ENCODE measurements around the gene TACC3. TPM values are rescaled to one million over a fixed set of nuclear protein-coding genes. Genes with fewer than 3 reads are reported as not detected.
A peak's percentile ranks its signal among the peaks of the same experiment; 100 is the strongest.

The TACC3 gene
- total RNA-seq, 1 donor from 2014 or later: 159 TPM

GRCh38 chr4:1746265-1746691 lies 25.0 kb downstream of the TACC3 start:
- Mint-ChIP-seq H3K36me3 (ENCODE audit: low read depth) (peaks cover 3% of the 10 kb centered on the region), H3K4me1 (no peaks in the 10 kb centered on the region), H3K27me3 (ENCODE audit: low read depth) (no peaks in the 10 kb centered on the region), H3K9me3 (no peaks in the 10 kb centered on the region), H3K4me3 (no peak overlapping the region), H3K27ac (ENCODE audit: unreplicated experiment) (no peak overlapping the region)
- TF ChIP-seq, protein P1, sequence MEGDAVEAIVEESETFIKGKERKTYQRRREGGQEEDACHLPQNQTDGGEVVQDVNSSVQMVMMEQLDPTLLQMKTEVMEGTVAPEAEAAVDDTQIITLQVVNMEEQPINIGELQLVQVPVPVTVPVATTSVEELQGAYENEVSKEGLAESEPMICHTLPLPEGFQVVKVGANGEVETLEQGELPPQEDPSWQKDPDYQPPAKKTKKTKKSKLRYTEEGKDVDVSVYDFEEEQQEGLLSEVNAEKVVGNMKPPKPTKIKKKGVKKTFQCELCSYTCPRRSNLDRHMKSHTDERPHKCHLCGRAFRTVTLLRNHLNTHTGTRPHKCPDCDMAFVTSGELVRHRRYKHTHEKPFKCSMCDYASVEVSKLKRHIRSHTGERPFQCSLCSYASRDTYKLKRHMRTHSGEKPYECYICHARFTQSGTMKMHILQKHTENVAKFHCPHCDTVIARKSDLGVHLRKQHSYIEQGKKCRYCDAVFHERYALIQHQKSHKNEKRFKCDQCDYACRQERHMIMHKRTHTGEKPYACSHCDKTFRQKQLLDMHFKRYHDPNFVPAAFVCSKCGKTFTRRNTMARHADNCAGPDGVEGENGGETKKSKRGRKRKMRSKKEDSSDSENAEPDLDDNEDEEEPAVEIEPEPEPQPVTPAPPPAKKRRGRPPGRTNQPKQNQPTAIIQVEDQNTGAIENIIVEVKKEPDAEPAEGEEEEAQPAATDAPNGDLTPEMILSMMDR (conservative IDR thresholded peaks at IDR 0.05): peak; percentile 91
- DNase-seq (ENCODE audit: low read depth, low spot score): peak; percentile 97

DNA sequence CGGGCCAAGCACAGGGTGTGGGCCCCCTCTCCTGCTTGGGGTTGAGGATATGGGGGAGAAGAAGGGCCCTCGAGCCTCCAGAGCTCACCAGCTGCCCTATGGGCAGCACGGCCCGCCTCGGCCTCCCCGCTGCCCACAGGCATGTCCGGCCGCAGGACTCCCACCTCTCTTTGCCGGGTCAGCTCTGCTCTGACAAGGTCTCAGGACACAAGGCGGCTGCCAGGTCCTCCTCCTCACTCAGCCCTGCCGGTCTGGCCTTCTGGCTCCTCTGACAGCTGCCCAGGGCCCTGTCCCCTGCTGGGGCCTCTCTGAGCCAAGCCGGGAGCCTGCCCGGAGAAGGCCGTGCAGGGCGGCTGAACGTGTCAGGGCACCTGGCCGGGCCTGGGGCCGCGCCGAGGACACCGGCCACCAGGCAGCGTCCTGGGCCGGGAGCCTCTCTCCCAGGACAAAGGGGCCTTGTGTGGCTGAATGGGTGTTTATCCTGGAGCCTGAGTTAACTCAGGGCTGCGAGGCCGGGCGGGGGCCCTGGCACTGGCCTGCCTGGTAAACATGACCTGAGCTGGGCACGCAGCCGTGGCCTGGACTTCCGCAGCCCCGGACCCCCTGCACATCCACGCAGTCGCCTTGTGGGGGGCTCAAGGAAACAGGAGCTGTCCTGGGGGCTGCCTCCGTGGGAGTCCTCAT lies 25.7 kb downstream of the TACC3 start:
- Mint-ChIP-seq H3K27me3 (ENCODE audit: low read depth) (no peaks in the 10 kb centered on the region), H3K4me1 (no peaks in the 10 kb centered on the region), H3K36me3 (ENCODE audit: low read depth) (no peaks in the 10 kb centered on the region), H3K4me3 (no peak overlapping the region), H3K9me3 (no peaks in the 10 kb centered on the region), H3K27ac (ENCODE audit: unreplicated experiment) (no peak overlapping the region)
- TF ChIP-seq, protein P1 (conservative IDR thresholded peaks at IDR 0.05): no peak
- DNase-seq (ENCODE audit: low read depth, low spot score): no peak

DNA sequence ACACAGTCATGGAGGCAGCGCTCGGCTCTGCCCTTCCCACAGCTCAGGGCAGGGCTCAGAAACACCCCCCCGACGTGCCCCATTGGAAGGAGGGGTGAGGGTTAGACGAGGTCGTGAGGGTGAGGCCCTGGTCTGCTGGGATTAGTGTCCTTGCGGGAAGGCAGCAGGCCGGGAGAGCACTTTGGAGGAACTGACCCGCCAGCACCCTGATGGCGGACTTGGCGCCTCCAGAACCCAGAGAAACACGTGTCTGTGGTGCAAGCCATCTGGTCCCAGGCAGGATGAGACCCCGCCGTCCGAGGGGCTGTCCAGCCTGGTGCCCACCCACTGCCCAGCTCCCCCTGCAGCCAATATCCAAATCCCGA lies 26.3 kb downstream of the TACC3 start:
- Mint-ChIP-seq H3K9me3 (no peaks in the 10 kb centered on the region), H3K36me3 (ENCODE audit: low read depth) (no peaks in the 10 kb centered on the region), H3K4me3 (no peak overlapping the region), H3K27ac (ENCODE audit: unreplicated experiment) (no peak overlapping the region), H3K4me1 (no peaks in the 10 kb centered on the region), H3K27me3 (ENCODE audit: low read depth) (no peaks in the 10 kb centered on the region)
- no peak for DNase-seq (ENCODE audit: low read depth, low spot score)
- TF ChIP-seq, protein P1 (conservative IDR thresholded peaks at IDR 0.05): no peak

DNA sequence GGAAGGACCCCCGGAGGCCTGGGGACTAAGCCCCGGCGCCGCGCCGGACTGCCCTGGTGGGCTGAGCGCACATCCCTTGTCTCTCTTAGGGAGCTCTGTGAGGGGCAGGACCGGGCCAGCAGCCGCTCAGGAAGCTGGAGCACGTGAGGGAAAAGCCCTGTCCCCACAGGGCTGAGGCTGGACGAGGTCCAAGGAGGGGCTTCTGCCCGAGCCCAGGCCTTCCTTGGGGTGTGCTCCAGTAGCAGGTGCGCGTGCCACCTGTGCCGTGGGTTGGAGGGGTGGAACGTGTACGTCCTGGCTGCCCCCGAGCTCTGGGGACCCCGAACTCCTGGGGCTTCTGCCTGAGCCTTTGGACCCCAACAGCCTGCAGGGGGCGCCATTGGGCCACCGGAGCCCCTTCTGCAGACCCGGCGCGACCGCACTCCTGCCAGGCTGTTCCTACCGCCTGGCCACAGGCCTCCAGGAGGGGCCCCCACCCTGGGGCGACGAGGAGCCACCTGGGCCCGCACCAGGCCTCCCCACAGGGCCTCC lies 27.2 kb downstream of the TACC3 start:
- H3K27ac Mint-ChIP-seq (ENCODE audit: unreplicated experiment): no peak overlapping the region
- DNase-seq (ENCODE audit: low read depth, low spot score): peak; percentile 96
- TF ChIP-seq, protein P1 (conservative IDR thresholded peaks at IDR 0.05): peak; percentile 98
- H3K27me3 Mint-ChIP-seq (ENCODE audit: low read depth): no peaks in the 10 kb centered on the region
- H3K36me3 Mint-ChIP-seq (ENCODE audit: low read depth): no peaks in the 10 kb centered on the region
- no peaks in the 10 kb centered on the region for H3K4me1 Mint-ChIP-seq
- no peak overlapping the region for H3K4me3 Mint-ChIP-seq
- no peaks in the 10 kb centered on the region for H3K9me3 Mint-ChIP-seq

DNA sequence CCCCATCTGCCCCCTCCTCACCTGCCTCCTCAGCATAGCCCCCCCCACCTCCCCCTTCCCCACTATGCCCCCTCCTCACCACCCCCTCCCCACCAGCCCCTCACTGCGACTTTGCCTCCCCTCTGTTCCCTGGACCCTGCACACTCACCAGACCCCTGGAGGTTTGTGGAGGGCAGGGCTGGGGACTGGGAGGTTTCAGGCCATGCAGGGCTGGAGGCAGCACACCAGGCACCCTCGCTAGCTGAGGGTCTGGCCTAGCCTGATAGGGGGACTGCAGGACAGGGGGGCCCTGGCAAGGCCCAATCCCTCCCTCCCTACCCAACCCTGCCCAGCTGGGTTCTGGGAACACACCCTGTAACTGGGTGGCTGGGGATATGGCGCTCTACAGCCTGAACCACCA lies 28.0 kb downstream of the TACC3 start:
- H3K27me3 Mint-ChIP-seq (ENCODE audit: low read depth): no peaks in the 10 kb centered on the region
- no peak overlapping the region for H3K4me3 Mint-ChIP-seq
- no peaks in the 10 kb centered on the region for H3K4me1 Mint-ChIP-seq
- DNase-seq (ENCODE audit: low read depth, low spot score): no peak
- H3K9me3 Mint-ChIP-seq: no peaks in the 10 kb centered on the region
- TF ChIP-seq, protein P1 (conservative IDR thresholded peaks at IDR 0.05): no peak
- H3K27ac Mint-ChIP-seq (ENCODE audit: unreplicated experiment): no peak overlapping the region
- H3K36me3 Mint-ChIP-seq (ENCODE audit: low read depth): no peaks in the 10 kb centered on the region

All from neural crest cell (in vitro differentiated cells).